Astrocyte of the spinal cord (primary cell): ENCODE results near the gene OPCML.

ENCODE experiments used
- DNase-seq: peaks from one replicate; pipeline ENCODE4 v3.0.0; 2011; ENCODE audit warnings: low read depth, low spot score
- H3K4me3 ChIP-seq: 2 replicates; pipeline ENCODE4 v1.5.1; 2011; ENCODE audit warnings: low read depth, mild to moderate bottlenecking, low read length, moderate library complexity
- in situ Hi-C: cut with HindIII; loops from 2 replicates; pipeline ENCODE4 v1.10.0; 2017; ENCODE audit warnings: low sequenced_read_pairs
- TF ChIP-seq, protein P1 (sequence below): IDR thresholded peaks from 2 replicates; pipeline ENCODE4 v1.5.1; 2012; ENCODE audit warnings: low read depth, mild to moderate bottlenecking, low read length, inconsistent platforms

The OPCML gene

DNA sequence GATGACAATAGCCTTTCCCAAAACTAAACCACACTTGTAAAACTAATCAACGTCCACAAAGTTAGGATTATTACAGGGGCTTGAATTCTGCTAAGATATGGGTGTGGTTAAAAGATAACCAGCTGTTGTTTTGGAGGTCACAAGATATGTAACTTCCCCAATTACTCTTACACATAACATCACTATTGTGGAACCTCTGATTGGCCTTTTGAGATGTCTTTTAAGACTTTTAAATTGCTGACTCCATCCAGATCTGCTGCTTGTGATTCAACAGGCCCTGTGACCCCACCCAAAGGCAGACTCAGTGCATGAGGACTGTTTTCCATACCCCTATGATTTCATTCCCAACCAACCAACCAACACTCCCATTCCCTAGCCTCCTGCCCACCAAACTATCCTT is 893.9 kb downstream of the OPCML start:
- no peak for DNase-seq
- H3K4me3 ChIP-seq: no peak overlapping the region
- in situ Hi-C loops: no loop called here
- TF ChIP-seq, protein P1, sequence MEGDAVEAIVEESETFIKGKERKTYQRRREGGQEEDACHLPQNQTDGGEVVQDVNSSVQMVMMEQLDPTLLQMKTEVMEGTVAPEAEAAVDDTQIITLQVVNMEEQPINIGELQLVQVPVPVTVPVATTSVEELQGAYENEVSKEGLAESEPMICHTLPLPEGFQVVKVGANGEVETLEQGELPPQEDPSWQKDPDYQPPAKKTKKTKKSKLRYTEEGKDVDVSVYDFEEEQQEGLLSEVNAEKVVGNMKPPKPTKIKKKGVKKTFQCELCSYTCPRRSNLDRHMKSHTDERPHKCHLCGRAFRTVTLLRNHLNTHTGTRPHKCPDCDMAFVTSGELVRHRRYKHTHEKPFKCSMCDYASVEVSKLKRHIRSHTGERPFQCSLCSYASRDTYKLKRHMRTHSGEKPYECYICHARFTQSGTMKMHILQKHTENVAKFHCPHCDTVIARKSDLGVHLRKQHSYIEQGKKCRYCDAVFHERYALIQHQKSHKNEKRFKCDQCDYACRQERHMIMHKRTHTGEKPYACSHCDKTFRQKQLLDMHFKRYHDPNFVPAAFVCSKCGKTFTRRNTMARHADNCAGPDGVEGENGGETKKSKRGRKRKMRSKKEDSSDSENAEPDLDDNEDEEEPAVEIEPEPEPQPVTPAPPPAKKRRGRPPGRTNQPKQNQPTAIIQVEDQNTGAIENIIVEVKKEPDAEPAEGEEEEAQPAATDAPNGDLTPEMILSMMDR: no peak

- in situ Hi-C loops: no loop called here
- DNase-seq: no peak
- H3K4me3 ChIP-seq: no peak overlapping the region
- TF ChIP-seq, protein P1: no peak
Measured at GRCh38 chr11:132636523-132636922, 895.8 kb downstream of the OPCML start.

GRCh38 chr11:132632641-132633124 is 899.6 kb downstream of the OPCML start:
- in situ Hi-C loops: no loop called here
- peak; percentile 95 for DNase-seq
- TF ChIP-seq, protein P1: no peak
- H3K4me3 ChIP-seq: no peak overlapping the region

- DNase-seq: no peak
- in situ Hi-C loops: no loop called here
- H3K4me3 ChIP-seq: no peak overlapping the region
- TF ChIP-seq, protein P1: no peak
Measured at GRCh38 chr11:132631989-132632388, 900.3 kb downstream of the OPCML start.

DNA sequence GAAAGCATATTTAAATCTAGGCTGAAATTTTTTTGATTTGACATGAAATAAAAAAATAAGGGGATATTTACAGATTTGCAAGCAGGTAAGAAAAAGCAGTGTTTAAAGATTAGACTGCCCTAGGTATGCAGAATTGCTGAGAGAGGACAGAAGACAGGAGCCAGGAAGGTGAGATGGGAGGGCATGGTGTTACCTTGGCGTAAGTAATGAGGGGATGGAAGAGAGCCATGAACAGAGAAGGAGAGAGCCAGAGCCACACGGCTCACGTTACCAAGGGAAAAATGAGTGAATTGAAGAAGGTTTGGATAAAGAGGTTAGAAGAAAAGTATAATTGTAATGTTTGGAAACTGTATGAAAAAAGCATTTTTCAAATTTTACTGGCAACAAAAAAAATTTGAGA is 904.3 kb downstream of the OPCML start:
- no peak for DNase-seq
- no peak overlapping the region for H3K4me3 ChIP-seq
- in situ Hi-C loops: no loop called here
- TF ChIP-seq, protein P1: no peak

GRCh38 chr11:132626446-132626845 is 905.9 kb downstream of the OPCML start:
- no peak for DNase-seq
- in situ Hi-C loops: no loop called here
- H3K4me3 ChIP-seq: no peak overlapping the region
- TF ChIP-seq, protein P1: no peak

DNA sequence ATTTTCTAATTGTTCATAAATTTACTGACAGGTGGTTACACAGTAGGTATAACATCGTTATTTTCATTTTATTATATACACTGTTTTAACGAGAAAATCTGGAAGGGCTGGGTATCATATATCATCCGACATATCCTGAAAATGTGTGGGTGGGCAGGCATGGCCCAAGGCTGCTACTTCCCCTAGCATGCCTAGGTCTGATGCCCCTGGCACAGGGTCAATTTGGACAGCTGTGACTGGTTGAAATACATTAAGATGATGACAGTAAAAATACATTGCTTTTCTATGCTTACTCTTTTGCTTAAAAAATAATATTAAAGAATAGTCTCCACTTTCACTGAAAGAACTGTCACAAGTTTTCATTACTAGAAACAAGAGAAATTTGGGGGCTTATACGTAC is 908.8 kb downstream of the OPCML start:
- TF ChIP-seq, protein P1: no peak
- no peak for DNase-seq
- H3K4me3 ChIP-seq: no peak overlapping the region
- in situ Hi-C loops: no loop called here
